ENCODE measurements around the gene GYS1.
"Not testable (repeated sequence)": the region's sequence is repeated elsewhere in the genome, so short reads cannot be mapped to it uniquely, and the experiment has no call there.

- TF ChIP-seq, protein P1, sequence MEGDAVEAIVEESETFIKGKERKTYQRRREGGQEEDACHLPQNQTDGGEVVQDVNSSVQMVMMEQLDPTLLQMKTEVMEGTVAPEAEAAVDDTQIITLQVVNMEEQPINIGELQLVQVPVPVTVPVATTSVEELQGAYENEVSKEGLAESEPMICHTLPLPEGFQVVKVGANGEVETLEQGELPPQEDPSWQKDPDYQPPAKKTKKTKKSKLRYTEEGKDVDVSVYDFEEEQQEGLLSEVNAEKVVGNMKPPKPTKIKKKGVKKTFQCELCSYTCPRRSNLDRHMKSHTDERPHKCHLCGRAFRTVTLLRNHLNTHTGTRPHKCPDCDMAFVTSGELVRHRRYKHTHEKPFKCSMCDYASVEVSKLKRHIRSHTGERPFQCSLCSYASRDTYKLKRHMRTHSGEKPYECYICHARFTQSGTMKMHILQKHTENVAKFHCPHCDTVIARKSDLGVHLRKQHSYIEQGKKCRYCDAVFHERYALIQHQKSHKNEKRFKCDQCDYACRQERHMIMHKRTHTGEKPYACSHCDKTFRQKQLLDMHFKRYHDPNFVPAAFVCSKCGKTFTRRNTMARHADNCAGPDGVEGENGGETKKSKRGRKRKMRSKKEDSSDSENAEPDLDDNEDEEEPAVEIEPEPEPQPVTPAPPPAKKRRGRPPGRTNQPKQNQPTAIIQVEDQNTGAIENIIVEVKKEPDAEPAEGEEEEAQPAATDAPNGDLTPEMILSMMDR (conservative IDR thresholded peaks at IDR 0.05 in 1 of 2, IDR thresholded peaks at IDR 0.05 in 1 of 2; ENCODE audit: low read depth in 1 of 2, low read length in 2 of 2), result not testable (repeated sequence)
- not testable (repeated sequence) for TF ChIP-seq EZH2 (IDR thresholded peaks at IDR 0.05; ENCODE audit: low read length, missing control alignments)
Measured at GRCh38 chr19:49039736-49040135, 46.6 kb upstream of the GYS1 start.

All from fibroblast of lung (primary cell).